ENCODE results near the gene UBXN4. TPM values are rescaled to one million over a fixed set of nuclear protein-coding genes. Genes with fewer than 3 reads are reported as not detected.

The UBXN4 gene
- total RNA-seq, 2 experiments from 2014 or later = 97.0 to 104 TPM

DNA sequence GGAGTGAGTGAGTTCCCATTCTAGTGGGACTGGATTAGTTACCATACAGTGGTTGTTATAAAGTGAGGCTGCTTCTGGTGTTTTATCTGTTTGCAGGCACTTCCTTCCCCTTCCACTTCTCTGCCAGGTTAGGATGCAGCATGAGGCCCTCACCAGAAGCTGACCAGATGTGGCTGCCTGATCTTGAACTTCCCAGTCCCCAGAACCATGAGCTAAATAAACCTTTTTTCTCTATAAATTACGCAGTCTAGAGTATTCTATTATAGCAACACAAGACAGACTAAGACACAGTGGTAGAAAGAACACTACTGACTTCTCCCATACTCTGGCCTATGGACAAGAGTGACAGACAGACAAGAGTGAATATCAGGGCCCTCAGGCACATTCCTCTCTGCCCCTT is 81.2 kb downstream of the UBXN4 start:
- no peaks in the 10 kb centered on the region for H3K27me3 Mint-ChIP-seq
- intact Hi-C loops (cut with DNase I, micrococcal nuclease) = no loop called here
- CTCF ChIA-PET = no interaction called here
- no peak for DNase-seq
- H3K9me3 Mint-ChIP-seq (ENCODE audit: low read depth) = peaks cover 14% of the 10 kb centered on the region
- ATAC-seq = no peak
- no peak overlapping the region for H3K27ac Mint-ChIP-seq
- no peak overlapping the region for H3K4me3 Mint-ChIP-seq
- H3K36me3 Mint-ChIP-seq (ENCODE audit: low read depth) = peaks cover 26% of the 10 kb centered on the region
- H3K4me1 Mint-ChIP-seq = peaks cover 33% of the 10 kb centered on the region
- POLR2A ChIA-PET = no interaction called here

- H3K27me3 Mint-ChIP-seq = no peaks in the 10 kb centered on the region
- H3K27ac Mint-ChIP-seq = no peak overlapping the region
- H3K9me3 Mint-ChIP-seq (ENCODE audit: low read depth) = peaks cover 14% of the 10 kb centered on the region
- intact Hi-C loops (cut with DNase I, micrococcal nuclease) = no loop called here
- DNase-seq (no peak), ATAC-seq (no peak)
- H3K4me3 Mint-ChIP-seq = no peak overlapping the region
- H3K4me1 Mint-ChIP-seq = peaks cover 17% of the 10 kb centered on the region
- peaks cover 26% of the 10 kb centered on the region for H3K36me3 Mint-ChIP-seq (ENCODE audit: low read depth)
- ChIA-PET POLR2A (interaction anchor here (0.6 to 0.7 kb wide), 2 partner anchors 41 to 180 kb away, joined by 3 read pairs; no protein-coding TSS in a partner anchor), CTCF (interaction anchor here (0.9 to 1.3 kb wide), 6 partner anchors 12 to 231 kb away, joined by 3 to 6 read pairs (median 3); no protein-coding TSS in a partner anchor)
Measured at GRCh38 chr2:135825131-135825530, 83.5 kb downstream of the UBXN4 start.

DNA sequence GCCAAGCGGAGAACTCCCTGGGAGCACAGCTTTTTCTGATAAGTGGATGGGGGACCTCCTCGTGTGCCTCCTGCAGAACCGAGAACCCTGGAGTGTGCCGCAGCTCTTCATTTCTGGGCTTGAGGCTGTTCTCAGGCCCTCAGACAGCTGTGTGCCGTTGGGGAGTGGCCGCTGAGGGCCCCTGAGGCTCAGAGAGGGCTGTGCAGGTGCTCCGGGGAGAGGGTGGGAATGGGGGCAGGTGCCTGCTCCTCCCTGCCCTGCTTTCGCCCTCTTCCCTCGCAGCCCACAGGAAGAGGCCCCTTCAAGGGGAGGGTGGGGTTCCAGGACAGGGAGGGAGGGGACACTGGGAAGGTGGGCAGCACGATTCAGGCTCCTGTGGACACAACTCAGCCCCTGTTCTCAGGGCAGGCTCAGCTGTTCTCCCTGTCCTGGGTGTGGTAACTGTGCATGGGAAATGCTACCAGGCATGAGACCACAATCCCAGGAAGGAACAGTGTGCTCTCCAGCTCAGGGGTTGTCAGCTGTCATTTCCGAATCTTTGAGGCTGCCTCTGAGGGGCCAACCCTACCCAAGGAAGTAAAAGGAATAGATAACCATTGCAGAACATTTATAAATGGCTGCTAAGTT is 84.0 kb downstream of the UBXN4 start:
- no peak for ATAC-seq
- ChIA-PET POLR2A (interaction anchor here (0.6 to 0.7 kb wide), 2 partner anchors 41 to 179 kb away, joined by 3 read pairs; no protein-coding TSS in a partner anchor), CTCF (interaction anchor here (0.9 to 1.3 kb wide), 4 partner anchors 28 to 231 kb away, joined by 3 to 6 read pairs (median 4); no protein-coding TSS in a partner anchor)
- no peak for DNase-seq
- intact Hi-C loops (cut with DNase I, micrococcal nuclease) = no loop called here
- H3K4me1 Mint-ChIP-seq = peaks cover 11% of the 10 kb centered on the region
- peaks cover 14% of the 10 kb centered on the region for H3K9me3 Mint-ChIP-seq (ENCODE audit: low read depth)
- H3K36me3 Mint-ChIP-seq (ENCODE audit: low read depth) = peaks cover 26% of the 10 kb centered on the region
- H3K27me3 Mint-ChIP-seq = no peaks in the 10 kb centered on the region
- no peak overlapping the region for H3K27ac Mint-ChIP-seq
- no peak overlapping the region for H3K4me3 Mint-ChIP-seq

DNA sequence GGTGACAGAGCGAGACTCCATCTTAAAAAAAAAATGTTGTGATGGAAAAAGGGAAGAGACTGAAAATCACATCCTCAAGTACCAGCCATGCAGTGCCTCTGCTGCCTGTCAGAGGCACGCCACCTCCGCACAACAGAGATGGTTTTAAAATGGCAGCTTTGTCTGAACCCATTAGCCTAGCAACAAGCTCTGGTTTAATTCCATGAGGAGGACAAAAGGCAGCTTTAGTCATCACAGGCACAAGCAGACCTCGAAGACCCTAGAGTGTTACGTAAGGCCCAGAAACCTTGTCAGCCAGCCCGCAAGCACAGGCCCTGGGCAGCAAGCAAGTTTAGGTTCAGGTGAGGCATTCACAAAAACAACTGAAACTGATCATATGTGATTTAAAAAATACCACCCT is 84.9 kb downstream of the UBXN4 start:
- CTCF ChIA-PET = interaction anchor here (0.7 to 1.4 kb wide), 4 partner anchors 11 to 36 kb away, joined by 3 to 9 read pairs (median 4); no protein-coding TSS in a partner anchor

GRCh38 chr2:135829378-135830135 is 87.9 kb downstream of the UBXN4 start:
- intact Hi-C loops (cut with DNase I, micrococcal nuclease) = no loop called here
- no peak for ATAC-seq
- CTCF ChIA-PET = interaction anchor here (1.5 kb wide), 1 partner anchor 32 kb away, joined by 3 read pairs; no protein-coding TSS in a partner anchor

More for the DNA sequence above, 84.9 kb downstream of the UBXN4 start:
- POLR2A ChIA-PET = no interaction called here
- peaks cover 4% of the 10 kb centered on the region for H3K4me1 Mint-ChIP-seq
- DNase-seq (no peak), ATAC-seq (no peak)
- H3K4me3 Mint-ChIP-seq = no peak overlapping the region
- no peak overlapping the region for H3K27ac Mint-ChIP-seq
- peaks cover 14% of the 10 kb centered on the region for H3K9me3 Mint-ChIP-seq (ENCODE audit: low read depth)
- no peaks in the 10 kb centered on the region for H3K27me3 Mint-ChIP-seq
- peaks cover 23% of the 10 kb centered on the region for H3K36me3 Mint-ChIP-seq (ENCODE audit: low read depth)
- intact Hi-C loops (cut with DNase I, micrococcal nuclease) = no loop called here

DNA sequence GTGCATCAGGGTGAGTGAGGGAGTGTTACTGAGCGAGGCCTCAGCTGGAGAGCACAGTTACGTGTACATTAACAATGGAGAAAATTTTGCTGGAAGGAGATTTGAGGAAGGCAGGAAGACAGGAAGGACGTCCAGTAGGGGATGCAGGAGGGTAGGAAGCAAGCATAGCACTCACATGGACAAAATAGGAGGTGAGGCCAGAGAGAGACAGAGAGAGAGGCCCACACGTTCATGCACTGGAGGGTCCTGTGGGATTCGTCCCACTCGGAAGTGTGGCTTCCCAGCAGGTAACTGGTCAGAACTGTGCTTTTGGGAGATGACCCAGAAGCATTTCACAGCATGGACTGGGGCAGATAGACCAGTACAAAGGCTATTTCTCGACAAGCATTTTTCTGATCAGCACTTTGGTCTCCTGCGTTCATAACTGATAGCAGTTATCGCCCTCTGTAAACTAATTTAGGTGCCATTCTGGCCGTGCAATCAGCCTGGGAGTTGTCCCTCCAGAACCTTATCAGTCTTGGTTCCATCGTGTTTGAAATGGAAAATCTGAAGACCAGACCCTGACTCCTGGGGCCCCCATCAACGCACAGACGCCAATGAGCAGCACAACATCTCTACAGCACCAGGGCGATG is 89.6 kb downstream of the UBXN4 start:
- Mint-ChIP-seq H3K27ac (no peak overlapping the region), H3K4me1 (peaks cover 3% of the 10 kb centered on the region), H3K36me3 (ENCODE audit: low read depth) (peaks cover 1% of the 10 kb centered on the region), H3K4me3 (no peak overlapping the region), H3K27me3 (no peaks in the 10 kb centered on the region), H3K9me3 (ENCODE audit: low read depth) (no peaks in the 10 kb centered on the region)
- ATAC-seq (no peak), DNase-seq (no peak)
- ChIA-PET POLR2A (no interaction called here), CTCF (interaction anchor here (0.7 kb wide), 1 partner anchor 86 kb away, joined by 3 read pairs; no protein-coding TSS in a partner anchor)
- intact Hi-C loops (cut with DNase I, micrococcal nuclease) = no loop called here

More at GRCh38 chr2:135829378-135830135, 87.9 kb downstream of the UBXN4 start:
- H3K4me3 Mint-ChIP-seq = no peak overlapping the region
- H3K27me3 Mint-ChIP-seq = no peaks in the 10 kb centered on the region
- no peak for DNase-seq
- peaks cover 3% of the 10 kb centered on the region for H3K4me1 Mint-ChIP-seq
- H3K27ac Mint-ChIP-seq = no peak overlapping the region
- no peaks in the 10 kb centered on the region for H3K9me3 Mint-ChIP-seq (ENCODE audit: low read depth)
- POLR2A ChIA-PET = interaction anchor here (0.6 kb wide), 1 partner anchor 9 kb away, joined by 3 read pairs; no protein-coding TSS in a partner anchor
- H3K36me3 Mint-ChIP-seq (ENCODE audit: low read depth) = no peaks in the 10 kb centered on the region

GRCh38 chr2:135832891-135833290 is 91.2 kb downstream of the UBXN4 start:
- ChIA-PET CTCF (interaction anchor here (1.2 kb wide), 1 partner anchor 33 kb away, joined by 5 read pairs; no protein-coding TSS in a partner anchor), POLR2A (no interaction called here)
- intact Hi-C loops (cut with DNase I, micrococcal nuclease) = no loop called here
- ATAC-seq (no peak), DNase-seq (no peak)
- H3K27me3 Mint-ChIP-seq = no peaks in the 10 kb centered on the region
- H3K36me3 Mint-ChIP-seq (ENCODE audit: low read depth) = peaks cover 7% of the 10 kb centered on the region
- H3K27ac Mint-ChIP-seq = no peak overlapping the region
- H3K4me1 Mint-ChIP-seq = peaks cover 4% of the 10 kb centered on the region
- no peak overlapping the region for H3K4me3 Mint-ChIP-seq
- H3K9me3 Mint-ChIP-seq (ENCODE audit: low read depth) = no peaks in the 10 kb centered on the region

Other genes starting within 250 kb of the UBXN4 start
- gene ZRANB3, start 210.6 kb upstream of the UBXN4 start, total RNA-seq = 10 to 100 TPM; 15.1 to 16.5 TPM
- gene R3HDM1, start 210.4 kb upstream of the UBXN4 start, total RNA-seq = 10 to 100 TPM; 62.6 to 100.0 TPM
- under 1 TPM; 0.16 TPM for gene LCT, start 95.3 kb downstream of the UBXN4 start, total RNA-seq
- gene MCM6, start 134.6 kb downstream of the UBXN4 start, total RNA-seq = 100 to 1,000 TPM; 228 to 276 TPM
- gene DARS1, start 243.8 kb downstream of the UBXN4 start, total RNA-seq = 100 to 1,000 TPM; 174 to 190 TPM